ENCODE data around the gene STK40.

STK40 gene

GRCh38 chr1:36367798-36368197 lies 17.9 kb downstream of the STK40 start:
- no peak for DNase-seq

GRCh38 chr1:36367066-36367465 lies 18.7 kb downstream of the STK40 start:
- DNase-seq: no peak

GRCh38 chr1:36366091-36366661 lies 19.5 kb downstream of the STK40 start:
- DNase-seq: no peak

- DNase-seq: no peak
These were observed 20.3 kb downstream of the STK40 start for GRCh38 chr1:36365381-36365780.

GRCh38 chr1:36359911-36360550 lies 25.7 kb downstream of the STK40 start:
- DNase-seq: no peak

- no peak for DNase-seq
These were observed 26.3 kb downstream of the STK40 start for GRCh38 chr1:36359383-36359782.

GRCh38 chr1:36358514-36359084 lies 27.1 kb downstream of the STK40 start:
- no peak for DNase-seq

GRCh38 chr1:36355811-36356210 lies 29.9 kb downstream of the STK40 start:
- DNase-seq: no peak

GRCh38 chr1:36354486-36354885 lies 31.2 kb downstream of the STK40 start:
- DNase-seq: no peak

- no peak for DNase-seq
These were observed 32.5 kb downstream of the STK40 start for GRCh38 chr1:36352910-36353878.

GRCh38 chr1:36352125-36352909 lies 33.4 kb downstream of the STK40 start:
- DNase-seq: no peak

GRCh38 chr1:36351227-36351977 lies 34.3 kb downstream of the STK40 start:
- no peak for DNase-seq

GRCh38 chr1:36350659-36351226 lies 35.0 kb downstream of the STK40 start:
- DNase-seq: no peak

- no peak for DNase-seq
These were observed 35.9 kb downstream of the STK40 start for GRCh38 chr1:36349839-36350238.

- no peak for DNase-seq
These were observed 36.5 kb downstream of the STK40 start for GRCh38 chr1:36349241-36349671.

- DNase-seq: no peak
These were observed 38.9 kb downstream of the STK40 start for GRCh38 chr1:36346741-36347370.

GRCh38 chr1:36345353-36345752 lies 40.4 kb downstream of the STK40 start:
- DNase-seq: no peak

GRCh38 chr1:36344395-36344680 lies 41.4 kb downstream of the STK40 start:
- no peak for DNase-seq

- no peak for DNase-seq
These were observed 41.9 kb downstream of the STK40 start for GRCh38 chr1:36343651-36344394.

GRCh38 chr1:36342426-36343185 lies 43.1 kb downstream of the STK40 start:
- DNase-seq: no peak

Data from SHP77 treated with DMSO at 0.1 percent for 48 hours (cell line).